Right hindlimb (tissue), 1 donor: ENCODE data around the gene AMER1.
"Not testable (repeated sequence)": the region's sequence is repeated elsewhere in the genome, so short reads cannot be mapped to it uniquely, and the experiment has no call there.

Experiments
- DNase-seq: peaks from one replicate; pipeline ENCODE4 v3.0.0-alpha.2; 2018

AMER1 gene

GRCh38 chrX:64205441-64205734 is at the start of gene AMER1:
AMER1 (minus strand) TSS chrX:64205708; CDS start chrX:64193286, 12,422 bp downstream.
- no peak for DNase-seq

DNA sequence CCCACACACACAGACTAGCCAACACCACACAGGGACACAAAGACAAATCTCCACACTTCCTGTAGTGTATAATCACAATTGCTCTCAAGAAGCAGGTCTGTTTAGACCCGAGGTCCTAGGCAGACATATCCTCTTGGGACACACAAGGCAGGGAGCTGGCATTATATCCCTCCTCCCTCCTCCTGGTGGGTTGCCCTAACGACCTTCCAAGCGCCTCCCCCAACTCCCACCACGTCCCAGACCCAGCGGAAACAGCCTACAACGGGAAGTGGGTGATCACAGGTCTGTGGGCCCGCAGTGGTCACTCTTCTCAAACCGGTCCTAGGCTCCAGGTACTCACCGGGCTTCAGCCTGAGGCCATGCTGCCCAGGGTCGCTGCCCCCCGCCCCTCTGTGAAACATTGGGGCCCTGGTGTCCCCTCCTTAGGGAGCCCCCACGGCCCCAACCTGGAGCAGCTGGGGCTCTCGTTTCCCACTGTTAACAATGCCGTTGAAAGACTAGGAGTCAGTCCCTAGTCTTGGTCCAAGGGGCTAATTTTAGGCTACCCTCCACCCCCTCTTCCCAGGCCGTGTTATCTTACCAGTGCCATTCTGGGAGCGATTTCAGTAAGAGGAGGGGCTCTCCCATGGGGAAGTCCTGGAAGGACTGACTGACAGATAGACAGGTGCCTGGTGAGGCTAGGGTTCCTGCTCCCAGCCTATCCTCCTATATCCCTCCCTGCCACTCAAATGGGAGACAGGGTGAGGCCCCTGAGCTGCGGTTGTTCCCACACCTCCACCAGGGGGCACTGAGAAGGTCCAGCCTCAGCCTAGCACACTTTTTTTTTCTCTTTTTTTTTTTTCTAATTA is 24.8 kb upstream of the AMER1 start, which contains the start of gene ASB12:
Gene ASB12 (minus strand): TSS at position 485 of the 848 bp plus-strand sequence. CDS start 4,957 bp downstream, outside the sequence.
- DNase-seq, result peak; percentile 20

GRCh38 chrX:64229154-64229553 is 23.6 kb upstream of the AMER1 start:
- DNase-seq, result no peak

DNA sequence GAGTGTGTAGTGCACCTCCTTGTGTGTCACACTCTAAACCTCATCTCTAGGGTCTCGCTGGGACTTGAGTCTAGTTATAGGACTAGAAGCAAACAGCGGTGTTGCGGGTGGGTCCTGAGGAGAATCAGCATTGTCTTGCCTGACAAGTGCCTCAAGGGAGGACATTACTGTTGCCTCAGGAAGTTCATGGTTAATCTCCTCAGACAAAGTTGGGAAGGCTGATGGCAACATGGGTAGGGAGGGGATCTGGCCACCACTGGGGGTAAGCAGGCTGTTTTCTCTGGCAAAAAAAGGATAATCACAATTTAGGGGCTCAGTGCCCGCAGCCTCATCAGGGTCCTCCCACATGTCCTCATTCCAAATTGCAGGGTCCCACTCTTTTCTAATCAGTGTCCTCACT is 12.5 kb upstream of the AMER1 start:
- no peak for DNase-seq

- not testable (repeated sequence) for DNase-seq
These were observed 8.5 kb upstream of the AMER1 start for GRCh38 chrX:64213989-64214388.

- DNase-seq, result peak; percentile 36
These were observed 1.2 kb upstream of the AMER1 start for GRCh38 chrX:64206556-64207162.

DNA sequence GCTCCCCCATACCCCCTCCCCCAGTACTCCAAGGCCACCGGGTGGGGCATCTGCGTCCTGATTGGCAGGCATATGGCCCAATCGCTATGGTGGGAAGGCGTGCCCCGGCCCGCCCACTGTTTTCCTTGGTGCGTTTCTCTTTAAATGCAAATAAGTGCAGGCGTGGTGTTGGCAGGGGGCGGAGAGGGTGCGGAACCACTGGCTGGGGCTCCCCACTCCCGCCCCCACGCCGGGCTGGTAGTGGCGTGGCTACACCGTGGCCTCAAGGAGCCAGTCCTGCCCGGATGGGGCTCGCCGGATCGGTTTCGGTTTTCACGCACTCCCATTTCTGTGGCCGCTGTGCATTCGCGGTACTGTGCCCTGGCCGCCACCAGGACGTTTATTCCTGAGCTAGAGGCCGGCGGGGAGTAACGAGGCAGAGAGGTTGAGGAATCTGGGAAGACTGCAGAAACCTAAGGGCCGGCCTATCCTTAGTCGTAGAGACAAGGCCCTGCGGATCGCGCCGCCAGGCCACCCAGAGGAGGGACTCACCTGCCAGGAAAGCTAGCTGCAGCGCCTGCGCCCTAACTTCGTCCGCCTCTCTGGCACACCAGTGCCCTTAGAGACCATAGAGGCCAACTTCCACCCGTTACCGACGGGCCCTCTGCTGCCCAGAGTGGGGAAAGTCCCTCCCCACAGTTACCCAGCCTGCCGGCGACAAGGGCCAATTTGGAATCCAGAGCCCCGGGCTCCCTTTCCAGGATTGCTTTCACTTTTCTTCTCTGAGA is 410 bp upstream of the AMER1 start:
- DNase-seq, result peak; percentile 95

GRCh38 chrX:64204701-64205440 is 637 bp downstream of the AMER1 start:
- peak; percentile 61 for DNase-seq

DNA sequence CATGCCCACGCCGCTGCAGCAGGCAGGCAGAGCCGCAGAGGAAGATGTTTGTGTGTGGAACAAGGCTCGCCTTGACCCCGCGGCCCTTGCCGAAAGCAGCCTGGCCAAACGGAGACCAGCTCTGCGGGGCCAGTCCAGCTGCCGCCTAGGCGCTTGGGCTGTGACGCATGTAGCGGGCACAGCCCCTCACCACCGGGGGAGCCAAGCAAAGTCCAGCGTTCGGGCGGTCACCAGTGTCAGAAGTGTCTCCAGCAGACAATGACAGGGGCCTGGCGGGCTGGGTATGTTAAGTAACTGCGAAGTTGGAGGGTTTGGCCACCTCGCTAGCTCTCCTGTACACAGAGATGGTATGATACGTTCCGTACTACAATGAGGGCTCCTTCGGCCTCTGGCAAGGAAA is 1.3 kb downstream of the AMER1 start:
- peak; percentile 22 for DNase-seq

- no peak for DNase-seq
These were observed 2.6 kb downstream of the AMER1 start for GRCh38 chrX:64202808-64203325.

DNA sequence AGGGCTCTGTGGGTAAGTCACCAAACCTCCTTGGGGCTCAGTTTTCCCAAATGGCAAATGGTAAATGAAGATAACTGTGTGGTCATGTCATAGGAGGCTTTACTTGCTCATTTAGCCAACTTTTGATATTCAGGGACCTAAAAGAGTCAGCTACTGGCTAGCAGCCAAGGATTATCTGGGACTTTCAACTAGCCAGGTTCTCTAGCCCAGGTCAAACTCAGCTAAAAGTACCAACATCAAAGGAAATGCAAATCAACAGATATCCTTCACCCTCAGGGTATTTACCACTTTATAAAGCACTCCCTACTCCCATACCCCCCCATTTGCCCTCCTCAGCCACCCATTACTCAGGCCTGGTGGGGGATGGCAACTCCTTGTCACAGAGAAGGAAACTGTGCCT is 7.5 kb downstream of the AMER1 start:
- no peak for DNase-seq

DNA sequence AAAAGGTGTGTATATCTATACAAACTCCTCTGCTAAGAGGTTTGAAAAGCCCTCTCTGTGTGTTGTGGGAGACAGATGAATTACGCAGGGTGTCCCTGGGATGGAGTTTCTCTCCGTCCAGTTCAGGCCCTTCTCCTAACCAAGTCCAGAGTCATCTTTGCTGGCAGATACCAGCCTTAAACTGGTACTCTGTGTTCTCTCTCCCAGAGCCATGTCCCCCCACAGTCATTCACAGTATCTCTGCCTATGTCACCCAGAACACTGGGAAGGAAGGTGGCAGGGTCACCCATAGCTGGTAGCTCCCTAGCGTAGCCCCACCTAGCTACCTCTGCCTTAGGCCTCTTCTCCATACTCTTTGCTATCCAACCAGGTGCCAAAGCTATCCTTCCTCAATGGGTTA is 8.9 kb downstream of the AMER1 start:
- DNase-seq, result no peak

DNA sequence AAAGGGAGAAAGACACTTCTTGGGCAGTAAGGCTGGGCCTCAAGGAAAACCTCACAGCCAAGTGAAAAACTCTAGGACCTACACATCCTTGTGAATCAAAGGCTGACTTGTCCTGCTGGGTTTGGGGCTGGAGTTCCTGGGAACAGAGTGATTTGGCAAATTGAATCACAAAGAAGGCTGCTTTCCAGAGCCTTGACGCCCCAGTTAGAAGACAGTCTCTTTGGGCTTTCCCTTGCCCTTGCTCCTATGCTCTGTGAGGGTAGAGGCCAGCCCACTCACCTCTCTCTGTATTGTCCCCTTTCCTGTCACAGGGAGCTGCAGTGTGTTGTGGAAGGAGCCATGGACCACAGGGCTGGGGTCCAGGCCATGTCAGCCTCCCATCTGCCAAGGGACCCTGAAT is 9.6 kb downstream of the AMER1 start:
- no peak for DNase-seq

DNA sequence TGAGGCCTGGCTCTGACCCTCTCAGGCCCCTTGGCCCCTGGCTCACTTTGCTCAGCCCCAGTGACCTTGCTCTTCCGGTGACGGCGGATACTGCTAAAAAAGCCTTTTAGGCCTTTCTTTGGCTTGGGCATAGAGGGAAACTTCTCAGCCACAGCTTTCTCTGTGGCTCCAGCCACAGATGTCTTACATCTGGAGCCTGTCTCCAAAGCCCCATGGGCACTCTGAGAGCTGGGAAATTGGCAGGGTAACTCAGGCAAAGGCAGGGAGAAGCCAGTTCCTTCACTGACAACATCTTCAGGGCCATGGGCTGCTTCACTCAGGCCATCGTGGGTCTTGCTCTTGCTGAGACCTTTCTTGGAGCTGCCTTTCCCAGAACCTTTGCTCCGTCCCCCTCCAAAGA is 12.8 kb downstream of the AMER1 start:
- DNase-seq, result no peak

GRCh38 chrX:64192040-64192439 is 13.5 kb downstream of the AMER1 start:
- DNase-seq, result no peak

DNA sequence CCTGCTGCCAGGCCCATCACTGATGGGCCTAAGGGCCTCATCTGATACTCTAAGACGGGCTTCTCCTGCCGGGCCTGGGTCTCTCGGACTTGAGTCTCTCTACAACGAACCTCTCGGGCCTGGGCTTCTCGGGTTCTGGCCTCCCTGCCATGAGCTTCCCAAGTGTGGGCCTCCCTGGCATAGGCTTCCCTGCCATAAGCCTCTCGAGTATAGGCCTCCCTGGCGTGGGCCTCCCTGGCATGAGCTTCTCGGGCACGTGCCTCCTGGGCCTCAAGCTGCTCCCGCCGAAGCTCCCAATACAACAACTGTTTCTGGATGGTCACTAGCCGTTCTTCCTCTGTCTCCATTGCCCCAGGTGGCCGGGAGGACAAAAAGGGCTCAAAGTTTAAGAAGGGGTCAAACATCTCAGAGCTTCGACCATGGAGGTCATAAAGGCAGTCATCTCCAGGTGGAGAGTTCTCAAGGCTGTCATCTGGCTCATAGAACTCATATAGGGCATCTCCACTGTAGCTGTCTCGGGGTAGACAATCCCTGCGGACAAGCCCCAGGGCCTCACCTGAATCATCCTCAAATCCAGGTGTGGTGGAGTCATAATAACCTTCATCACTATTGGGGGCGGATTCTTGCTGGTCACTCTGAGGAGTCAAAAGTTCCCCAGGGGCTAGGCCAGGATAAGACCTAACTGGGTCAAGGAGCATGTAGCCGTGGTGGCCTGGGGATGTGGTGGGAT is 14.1 kb downstream of the AMER1 start:
- no peak for DNase-seq

DNA sequence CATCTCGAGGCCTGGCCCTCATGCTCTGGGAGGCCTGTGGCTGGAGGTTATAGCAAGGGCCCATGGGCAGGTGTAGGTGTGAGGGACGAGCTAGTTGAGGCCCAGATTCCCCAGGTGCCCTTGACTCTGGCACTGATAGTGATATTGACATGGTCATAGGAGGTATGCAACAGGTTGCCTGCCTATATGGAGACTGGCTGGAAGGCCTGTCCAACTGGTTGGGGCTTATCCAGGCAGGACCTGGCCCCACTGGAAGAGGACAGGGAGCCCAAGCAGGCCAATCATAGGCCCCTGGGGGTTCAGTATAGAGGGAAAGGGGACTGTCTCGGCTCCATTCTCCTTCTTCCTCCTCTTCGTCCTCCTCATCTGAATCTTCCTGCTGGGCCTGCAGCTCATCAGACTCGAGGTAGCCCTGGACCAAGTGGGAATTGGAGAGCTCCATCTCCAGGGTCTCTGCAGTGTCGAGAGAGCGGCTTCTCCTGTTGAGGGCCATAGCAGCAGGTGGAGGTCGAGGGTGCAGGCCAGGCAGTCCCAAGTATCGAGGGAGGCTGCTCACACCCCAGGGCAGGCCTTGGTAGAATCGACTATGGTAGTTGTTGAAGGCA is 15.3 kb downstream of the AMER1 start:
- no peak for DNase-seq

- DNase-seq, result no peak
These were observed 16.6 kb downstream of the AMER1 start for GRCh38 chrX:64188901-64189300.

- DNase-seq, result no peak
These were observed 17.8 kb downstream of the AMER1 start for GRCh38 chrX:64187762-64188150.

GRCh38 chrX:64186974-64187761 is 18.3 kb downstream of the AMER1 start:
- no peak for DNase-seq

GRCh38 chrX:64184396-64184795 is 21.1 kb downstream of the AMER1 start:
- DNase-seq, result no peak
